ENCODE measurements around the gene TMEM131L. TPM values are rescaled to one million over a fixed set of nuclear protein-coding genes. Genes with fewer than 3 reads are reported as not detected.
"Not testable (repeated sequence)": the region's sequence is repeated elsewhere in the genome, so short reads cannot be mapped to it uniquely, and the experiment has no call there.

The TMEM131L gene
- total RNA-seq, 1 donor from 2014 or later, result 7.9 TPM

DNA sequence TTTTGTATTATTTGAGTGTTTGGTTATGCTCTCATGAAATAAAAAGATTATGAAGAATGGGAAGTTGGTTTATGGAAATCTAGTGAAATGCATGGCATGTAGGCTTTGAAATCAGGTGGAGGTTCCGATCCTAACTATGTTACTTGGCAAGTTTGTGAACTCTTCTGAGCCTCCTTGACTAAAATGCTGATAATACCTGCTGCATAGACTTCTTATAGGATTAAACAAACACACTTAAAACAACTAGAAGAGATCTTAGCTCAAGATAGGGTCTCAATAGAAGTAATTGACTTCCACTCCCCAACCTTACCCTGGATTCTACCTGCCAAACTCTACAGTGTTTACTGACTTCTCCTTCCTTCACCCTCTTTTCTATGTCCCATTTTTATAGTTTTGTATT lies 195.7 kb downstream of the TMEM131L start:
- H3K27me3 ChIP-seq (ENCODE audit: control insufficient read depth, insufficient read depth, low read length), result no peaks in the 10 kb centered on the region
- no peaks in the 10 kb centered on the region for H3K36me3 ChIP-seq (ENCODE audit: control insufficient read depth, insufficient read depth, low read length)
- no peak for DNase-seq (ENCODE audit: low read depth)
- TF ChIP-seq, protein P1, sequence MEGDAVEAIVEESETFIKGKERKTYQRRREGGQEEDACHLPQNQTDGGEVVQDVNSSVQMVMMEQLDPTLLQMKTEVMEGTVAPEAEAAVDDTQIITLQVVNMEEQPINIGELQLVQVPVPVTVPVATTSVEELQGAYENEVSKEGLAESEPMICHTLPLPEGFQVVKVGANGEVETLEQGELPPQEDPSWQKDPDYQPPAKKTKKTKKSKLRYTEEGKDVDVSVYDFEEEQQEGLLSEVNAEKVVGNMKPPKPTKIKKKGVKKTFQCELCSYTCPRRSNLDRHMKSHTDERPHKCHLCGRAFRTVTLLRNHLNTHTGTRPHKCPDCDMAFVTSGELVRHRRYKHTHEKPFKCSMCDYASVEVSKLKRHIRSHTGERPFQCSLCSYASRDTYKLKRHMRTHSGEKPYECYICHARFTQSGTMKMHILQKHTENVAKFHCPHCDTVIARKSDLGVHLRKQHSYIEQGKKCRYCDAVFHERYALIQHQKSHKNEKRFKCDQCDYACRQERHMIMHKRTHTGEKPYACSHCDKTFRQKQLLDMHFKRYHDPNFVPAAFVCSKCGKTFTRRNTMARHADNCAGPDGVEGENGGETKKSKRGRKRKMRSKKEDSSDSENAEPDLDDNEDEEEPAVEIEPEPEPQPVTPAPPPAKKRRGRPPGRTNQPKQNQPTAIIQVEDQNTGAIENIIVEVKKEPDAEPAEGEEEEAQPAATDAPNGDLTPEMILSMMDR (IDR thresholded peaks at IDR 0.05; ENCODE audit: insufficient read depth, low read length, severe bottlenecking), result no peak
- no peak for FAIRE-seq
- H3K4me3 ChIP-seq (ENCODE audit: low read depth, low read length), result no peak overlapping the region

DNA sequence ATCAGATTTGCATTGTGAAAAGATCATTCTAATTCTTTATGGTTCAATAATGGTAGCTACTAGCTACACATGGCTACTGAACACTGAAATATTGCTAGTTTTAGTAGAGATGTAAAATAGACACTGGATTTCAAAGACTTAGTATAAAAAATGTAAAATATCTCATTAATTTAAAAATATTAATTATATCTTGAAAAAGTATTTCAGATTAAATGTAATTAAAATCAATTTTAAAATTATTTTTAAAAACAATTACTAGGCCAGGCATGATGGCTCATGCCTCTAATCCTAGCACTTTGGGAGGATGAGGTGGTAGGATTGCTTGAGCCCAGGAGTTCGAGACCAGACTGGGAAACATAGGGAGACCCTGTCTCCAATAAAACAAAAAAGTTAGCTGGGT lies 197.5 kb downstream of the TMEM131L start:
- TF ChIP-seq, protein P1 (IDR thresholded peaks at IDR 0.05; ENCODE audit: insufficient read depth, low read length, severe bottlenecking), result no peak
- DNase-seq (ENCODE audit: low read depth) (no peak), FAIRE-seq (no peak)
- Histone ChIP-seq H3K36me3 (ENCODE audit: control insufficient read depth, insufficient read depth, low read length) (no peaks in the 10 kb centered on the region), H3K4me3 (ENCODE audit: low read depth, low read length) (no peak overlapping the region), H3K27me3 (ENCODE audit: control insufficient read depth, insufficient read depth, low read length) (no peaks in the 10 kb centered on the region)

DNA sequence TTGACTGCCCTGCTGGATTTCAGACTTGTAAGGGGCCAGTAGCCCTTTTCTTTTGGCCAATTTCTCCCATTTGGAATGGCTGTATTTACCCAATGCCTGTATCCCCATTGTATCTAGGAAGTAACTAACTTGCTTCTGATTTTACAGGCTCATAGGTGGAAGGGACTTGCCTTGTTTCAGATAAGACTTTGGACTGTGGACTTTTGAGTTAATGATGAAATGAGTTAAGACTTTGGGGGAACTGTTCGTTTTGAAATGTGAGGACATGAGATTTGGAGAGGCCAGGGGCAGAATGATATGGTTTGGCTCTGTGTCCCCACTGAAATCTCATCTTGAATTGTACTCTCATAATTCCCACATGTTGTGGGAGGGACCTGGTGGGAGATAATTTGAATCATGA lies 200.3 kb downstream of the TMEM131L start:
- FAIRE-seq; DNase-seq (ENCODE audit: low read depth); H3K36me3 ChIP-seq (ENCODE audit: control insufficient read depth, insufficient read depth, low read length): not testable (repeated sequence)

DNA sequence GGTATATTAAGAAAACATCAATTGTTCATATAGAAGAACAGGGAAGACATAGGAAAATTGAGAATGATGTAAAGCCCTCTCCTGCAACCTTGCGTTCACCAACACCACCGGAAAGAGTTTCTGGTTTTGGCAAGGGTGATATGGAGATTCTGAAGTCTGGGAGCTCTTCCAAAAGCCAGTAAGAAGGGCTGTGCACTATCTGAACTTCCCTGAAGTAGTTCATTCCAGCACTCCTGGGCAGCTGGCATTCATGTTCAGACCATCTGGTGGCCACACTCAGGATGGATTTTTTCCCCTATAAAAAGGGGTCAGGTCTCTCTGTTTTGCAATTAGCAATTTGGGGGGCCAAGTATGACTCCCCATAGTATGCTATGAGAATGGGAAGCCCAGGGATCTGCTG lies 202.5 kb downstream of the TMEM131L start:
- no peaks in the 10 kb centered on the region for H3K36me3 ChIP-seq (ENCODE audit: control insufficient read depth, insufficient read depth, low read length)
- FAIRE-seq (no peak), DNase-seq (ENCODE audit: low read depth) (no peak)
- TF ChIP-seq, protein P1 (IDR thresholded peaks at IDR 0.05; ENCODE audit: insufficient read depth, low read length, severe bottlenecking), result no peak
- no peak overlapping the region for H3K4me3 ChIP-seq (ENCODE audit: low read depth, low read length)
- no peaks in the 10 kb centered on the region for H3K27me3 ChIP-seq (ENCODE audit: control insufficient read depth, insufficient read depth, low read length)

More for the DNA sequence above, 200.3 kb downstream of the TMEM131L start:
- not testable (repeated sequence) for H3K27me3 ChIP-seq (ENCODE audit: control insufficient read depth, insufficient read depth, low read length); H3K4me3 ChIP-seq (ENCODE audit: low read depth, low read length)

DNA sequence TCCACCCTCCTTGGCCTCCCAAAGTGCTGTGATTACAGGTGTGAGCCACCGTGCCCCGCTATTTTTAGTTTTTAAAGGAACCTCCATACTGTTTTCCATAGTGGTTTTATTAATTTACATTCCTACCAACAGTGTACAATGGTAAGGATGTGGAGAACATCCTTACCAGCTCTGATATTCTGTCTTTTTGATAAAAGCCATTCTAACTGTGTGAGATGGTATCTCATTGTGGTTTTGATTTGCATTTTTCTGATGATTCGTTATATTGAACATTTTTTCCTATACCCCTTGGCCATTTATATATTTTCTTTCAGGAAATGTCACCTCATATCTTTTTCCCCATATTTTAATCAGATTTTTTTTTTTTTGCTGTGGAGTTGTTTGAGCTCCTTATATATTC lies 203.7 kb downstream of the TMEM131L start:
- TF ChIP-seq, protein P1 (IDR thresholded peaks at IDR 0.05; ENCODE audit: insufficient read depth, low read length, severe bottlenecking), result no peak
- FAIRE-seq (no peak), DNase-seq (ENCODE audit: low read depth) (no peak)
- Histone ChIP-seq H3K36me3 (ENCODE audit: control insufficient read depth, insufficient read depth, low read length) (no peaks in the 10 kb centered on the region), H3K27me3 (ENCODE audit: control insufficient read depth, insufficient read depth, low read length) (no peaks in the 10 kb centered on the region), H3K4me3 (ENCODE audit: low read depth, low read length) (no peak overlapping the region)

DNA sequence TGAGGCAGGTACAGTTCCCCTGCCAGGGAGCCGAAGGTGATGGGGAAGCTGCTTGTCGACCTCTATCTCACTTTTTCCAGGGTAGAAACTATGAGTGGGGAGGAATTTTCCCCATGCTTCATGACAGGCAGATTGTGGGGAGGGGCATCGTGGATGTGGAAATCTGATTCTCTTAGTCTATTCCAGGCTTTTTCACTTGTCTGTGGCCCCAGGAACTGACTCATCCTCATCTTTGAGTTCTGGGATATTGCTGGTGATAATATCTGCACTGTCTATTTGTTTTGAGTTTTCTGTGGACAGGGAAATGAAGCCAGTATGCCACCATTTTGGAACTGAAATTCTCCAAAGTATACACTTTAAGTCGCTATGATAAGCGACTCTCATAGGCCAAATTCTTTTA lies 210.3 kb downstream of the TMEM131L start:
- no peaks in the 10 kb centered on the region for H3K36me3 ChIP-seq (ENCODE audit: control insufficient read depth, insufficient read depth, low read length)
- H3K27me3 ChIP-seq (ENCODE audit: control insufficient read depth, insufficient read depth, low read length), result no peaks in the 10 kb centered on the region
- H3K4me3 ChIP-seq (ENCODE audit: low read depth, low read length), result no peak overlapping the region
- DNase-seq (ENCODE audit: low read depth) (peak; percentile 57), FAIRE-seq (no peak)
- TF ChIP-seq, protein P1 (IDR thresholded peaks at IDR 0.05; ENCODE audit: insufficient read depth, low read length, severe bottlenecking), result no peak

Data from bronchial epithelial cell (primary cell).